Heart left ventricle (tissue), 16 donors: ENCODE data around the gene OTOGL. TPM values are rescaled to one million over a fixed set of nuclear protein-coding genes. Genes with fewer than 3 reads are reported as not detected.

ENCODE experiments used
- ATAC-seq, 4 donors: fragments of 200-7000 bp; cut with Tn5 transposase; one replicate each; pipeline ENCODE4 v1.9.1; 2020 to 2022; ENCODE audit warnings: moderate library complexity in 4 of 4, mild to moderate bottlenecking in 3 of 4, moderate number of reproducible peaks in 1 of 4
- DNase-seq, 5 donors: peaks; one replicate each; pipeline ENCODE4 v3.0.0-alpha.2; 2020
- H3K27ac ChIP-seq, 12 donors: fragments of 200-600 bp; sonication (generic) in 4 of 12; one replicate each; pipeline versions ENCODE4 v1.5.0 to v1.8.0; 2016 to 2022; ENCODE audit warnings: mild to moderate bottlenecking in 2 of 12
- H3K27me3 ChIP-seq, 9 donors: fragments of 200-600 bp; sonication (generic) in 2 of 9; one replicate each; pipeline versions ENCODE4 v1.5.1 to v1.8.0; 2016 to 2022; ENCODE audit warnings: mild to moderate bottlenecking in 3 of 9
- H3K36me3 ChIP-seq, 9 donors: fragments of 200-600 bp; sonication (generic) in 2 of 9; one replicate each; pipeline versions ENCODE4 v1.5.0 to v1.8.0; 2018 to 2022; ENCODE audit warnings: mild to moderate bottlenecking in 2 of 9
- H3K4me1 ChIP-seq, 12 donors: fragments of 200-600 bp; sonication (generic) in 4 of 12; one replicate each; pipeline versions ENCODE4 v1.5.0 to v1.8.0; 2016 to 2022; ENCODE audit warnings: mild to moderate bottlenecking in 3 of 12
- H3K4me3 ChIP-seq, 12 donors: fragments of 200-600 bp; sonication (generic) in 4 of 12; one replicate each; pipeline versions ENCODE4 v1.5.0 to v1.8.0; 2017 to 2022; ENCODE audit warnings: mild to moderate bottlenecking in 9 of 12, moderate library complexity in 4 of 12
- H3K9me3 ChIP-seq, 12 donors: fragments of 200-600 bp; sonication (generic) in 4 of 12; one replicate each; pipeline versions ENCODE4 v1.5.0 to v1.8.0; 2016 to 2022; ENCODE audit warnings: mild to moderate bottlenecking in 1 of 12
- POLR2A ChIP-seq, 2 donors: fragments of 450-650 bp; IDR thresholded peaks; one replicate each; pipeline ENCODE4 v1.6.1; 2017; ENCODE audit warnings: antibody characterized with exemption in 2 of 2, mild to moderate bottlenecking in 2 of 2, moderate library complexity in 2 of 2
- WGBS, 4 donors: extraction: QIAGEN DNeasy Blood & Tissue Kit in 2 of 4; methylation state at CpG; one replicate each; pipeline versions ENCODE4 v1.1.5 to v1.1.7; 2013 to 2018; 5-methylcytosine and 5-hydroxymethylcytosine counted together
- intact Hi-C, 10 donors: fragments of 100-400 bp; cut with DNase I; formaldehyde crosslinking; loops; one replicate each; pipeline versions ENCODE4 v1.11.1 to v1.14.2; 2022
- polyA plus RNA-seq, 2 donors: library from polyadenylated mRNA; stranded (reverse); fragments of 200-250 nt; gene quantifications; one replicate each; pipeline ENCODE4 v1.2.3, GENCODE V29; 2013
- total RNA-seq, 9 donors: library from RNA; depleted of rRNA in 2 of 9; stranded (reverse); fragments of >200 nt in 2 of 9; fragmentation: NEBNext Ultra II Directional in 3 of 9; extraction: Animal tissue kit (Norgen Biotek cat#: 25700) in 3 of 9; gene quantifications; one replicate each; pipeline versions ENCODE4 v1.1.0 to v1.2.4, GENCODE V29; 2016 to 2023
- TF ChIP-seq, protein P1 (sequence below), 12 donors: fragments of 200-600 bp; sonication (generic) in 4 of 12; IDR thresholded peaks; one replicate each; pipeline versions ENCODE4 v1.5.0 to v1.8.0; 2018 to 2022; ENCODE audit warnings: antibody characterized with exemption in 12 of 12, mild to moderate bottlenecking in 5 of 12
- donor health status: ischemic (EF 13 %, LVEDD 7.1; RV severe dilation, severe dysfunction).
- donor health status: healthy with polysubstance abuse.
- donor health status: DM: no; HTN: yes; CAD: no.
- donor health status: DM: no; HTN: no; CAD: no.
- donor health status: ischemic (EF 25% LVEDD 6.9; RV normal size, moderate dysfunction).
- donor health status: ischemic (EF 25% LVEDD 5.7; RV mildly dilated, moderate dysfunction).
- donor health status: healthy.
- donor health status: DM: yes; HTN: yes; CAD: no.
- donor health status: ischemic (EF 35%, LVEDD 5.7; RV mildly dilated, moderate dysfunction).
- donor health status: nonischemic (EF 11% LVEDD 7.7; RV severe dilation, severe dysfunction).
- donor health status: DM: yes; HTN: yes; CAD: no.
- donor health status: PGD.
- donor health status: ischemic (EF 29% LVEDD 5.4; RV normal size, mild dysfunction).
- donor health status: nonischemic (EF 23%, LVEDD 6.1; RV moderate dilation, normal function).

Gene OTOGL
- total and polyA plus RNA-seq, 11 donors = 0.05 to 1.3 (median 0.27) TPM

DNA sequence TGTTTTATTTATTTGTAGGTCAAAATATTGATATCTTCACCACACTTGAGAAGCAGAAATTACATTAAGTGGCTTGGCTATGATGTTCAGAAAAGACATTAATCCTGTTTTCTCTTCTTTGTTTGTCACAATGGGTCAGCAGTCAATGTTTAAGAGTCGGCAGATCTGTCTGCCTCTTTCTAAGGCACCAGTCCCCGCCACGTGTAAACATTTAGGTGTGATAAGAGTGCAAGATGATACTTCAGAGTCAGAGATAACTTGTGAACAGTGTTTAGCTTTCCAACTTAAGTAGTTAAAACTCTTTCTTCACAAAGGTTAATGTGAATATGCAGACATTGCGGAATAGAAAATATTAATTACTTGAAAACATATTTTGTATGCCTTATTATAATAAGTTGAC, 160.9 kb downstream of the OTOGL start:
- DNase-seq (no peak), ATAC-seq (no peak)
- Histone ChIP-seq H3K27me3 (no peaks in the 10 kb centered on the region), H3K36me3 (no peaks in the 10 kb centered on the region), H3K4me3 (no peak overlapping the region), H3K9me3 (no peaks in the 10 kb centered on the region), H3K27ac (no peak overlapping the region), H3K4me1 (no peaks in the 10 kb centered on the region)
- intact Hi-C loops = loop anchor here in 1 of 10 donors (10.0 kb wide), 1 partner anchor 855 kb away; no protein-coding TSS in a partner anchor
- WGBS, 4 donors = 61 to 70% (median 67%) methylated on average over 4 of the region's 4 CpGs
- TF ChIP-seq, protein P1, sequence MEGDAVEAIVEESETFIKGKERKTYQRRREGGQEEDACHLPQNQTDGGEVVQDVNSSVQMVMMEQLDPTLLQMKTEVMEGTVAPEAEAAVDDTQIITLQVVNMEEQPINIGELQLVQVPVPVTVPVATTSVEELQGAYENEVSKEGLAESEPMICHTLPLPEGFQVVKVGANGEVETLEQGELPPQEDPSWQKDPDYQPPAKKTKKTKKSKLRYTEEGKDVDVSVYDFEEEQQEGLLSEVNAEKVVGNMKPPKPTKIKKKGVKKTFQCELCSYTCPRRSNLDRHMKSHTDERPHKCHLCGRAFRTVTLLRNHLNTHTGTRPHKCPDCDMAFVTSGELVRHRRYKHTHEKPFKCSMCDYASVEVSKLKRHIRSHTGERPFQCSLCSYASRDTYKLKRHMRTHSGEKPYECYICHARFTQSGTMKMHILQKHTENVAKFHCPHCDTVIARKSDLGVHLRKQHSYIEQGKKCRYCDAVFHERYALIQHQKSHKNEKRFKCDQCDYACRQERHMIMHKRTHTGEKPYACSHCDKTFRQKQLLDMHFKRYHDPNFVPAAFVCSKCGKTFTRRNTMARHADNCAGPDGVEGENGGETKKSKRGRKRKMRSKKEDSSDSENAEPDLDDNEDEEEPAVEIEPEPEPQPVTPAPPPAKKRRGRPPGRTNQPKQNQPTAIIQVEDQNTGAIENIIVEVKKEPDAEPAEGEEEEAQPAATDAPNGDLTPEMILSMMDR (IDR thresholded peaks at IDR 0.05) = no peak
- TF ChIP-seq POLR2A (IDR thresholded peaks at IDR 0.05) = no peak

- ATAC-seq (no peak), DNase-seq (no peak)
- Histone ChIP-seq H3K27ac (no peak overlapping the region), H3K9me3 (no peaks in the 10 kb centered on the region), H3K4me1 (no peaks in the 10 kb centered on the region), H3K4me3 (no peak overlapping the region), H3K27me3 (no peaks in the 10 kb centered on the region), H3K36me3 (no peaks in the 10 kb centered on the region)
- WGBS, 4 donors = 90 to 92% (median 91%) methylated on average over 3 of the region's 3 CpGs
- intact Hi-C loops = loop anchor here in 1 of 10 donors (10.0 kb wide), 1 partner anchor 857 kb away; no protein-coding TSS in a partner anchor
- TF ChIP-seq POLR2A (IDR thresholded peaks at IDR 0.05) = no peak
- TF ChIP-seq, protein P1 (IDR thresholded peaks at IDR 0.05) = no peak
Measured at GRCh38 chr12:80261403-80261802, 162.1 kb downstream of the OTOGL start.

DNA sequence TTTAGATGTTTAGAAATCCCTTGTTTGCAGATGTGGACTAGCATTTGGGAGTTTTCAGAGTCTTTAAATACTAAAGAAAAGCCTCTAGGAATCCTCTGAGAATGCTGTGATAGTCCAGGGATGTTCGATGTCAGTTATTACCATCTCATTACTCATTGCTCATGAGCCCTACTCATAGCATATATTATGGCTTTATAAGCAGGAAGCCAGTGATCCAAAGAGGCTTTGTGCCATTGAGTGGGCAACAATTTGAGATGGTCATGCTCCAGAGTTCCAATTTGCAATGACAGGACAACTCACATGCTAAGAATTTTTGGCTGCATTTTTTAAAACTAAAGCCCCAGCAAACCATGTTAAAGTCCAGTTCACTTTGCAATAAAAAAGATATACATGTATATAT, 163.0 kb downstream of the OTOGL start:
- Histone ChIP-seq H3K9me3 (no peaks in the 10 kb centered on the region), H3K27me3 (no peaks in the 10 kb centered on the region), H3K4me1 (no peaks in the 10 kb centered on the region), H3K36me3 (no peaks in the 10 kb centered on the region), H3K27ac (no peak overlapping the region), H3K4me3 (no peak overlapping the region)
- ATAC-seq (no peak), DNase-seq (no peak)
- TF ChIP-seq POLR2A (IDR thresholded peaks at IDR 0.05) = no peak
- TF ChIP-seq, protein P1 (IDR thresholded peaks at IDR 0.05) = no peak
- WGBS, 4 donors = 84 to 94% (median 88%) methylated on average over 1 of the region's 1 CpG
- intact Hi-C loops = loop anchor here in 1 of 10 donors (10.0 kb wide), 1 partner anchor 858 kb away; no protein-coding TSS in a partner anchor

DNA sequence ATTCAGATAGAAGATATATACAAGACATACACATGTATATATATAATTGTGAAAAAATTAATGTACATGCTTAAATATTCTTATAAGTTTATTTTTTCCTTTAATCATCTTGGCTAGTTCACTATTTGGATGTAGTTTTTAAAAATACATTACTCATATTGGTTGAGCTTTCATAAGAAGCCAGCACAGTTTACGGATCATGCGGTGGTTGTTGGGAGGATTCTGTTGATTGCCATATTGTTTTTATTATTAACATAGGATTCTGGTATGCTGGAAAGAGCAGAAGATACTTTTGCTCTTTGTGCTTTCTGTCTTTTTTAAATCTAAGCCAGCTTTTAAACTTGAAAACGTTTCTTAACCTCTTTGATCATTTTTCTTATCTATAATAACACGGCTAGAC, 163.4 kb downstream of the OTOGL start:
- no peak for TF ChIP-seq POLR2A (IDR thresholded peaks at IDR 0.05)
- TF ChIP-seq, protein P1 (IDR thresholded peaks at IDR 0.05) = no peak
- intact Hi-C loops = loop anchor here in 1 of 10 donors (10.0 kb wide), 1 partner anchor 858 kb away; no protein-coding TSS in a partner anchor
- no peak overlapping the region for H3K4me3 ChIP-seq
- ATAC-seq (no peak), DNase-seq (no peak)
- H3K27ac ChIP-seq = no peak overlapping the region
- H3K4me1 ChIP-seq = no peaks in the 10 kb centered on the region
- 72 to 74% (median 73%) methylated on average over 4 of the region's 4 CpGs for WGBS, 4 donors
- H3K27me3 ChIP-seq = no peaks in the 10 kb centered on the region
- H3K36me3 ChIP-seq = no peaks in the 10 kb centered on the region
- no peaks in the 10 kb centered on the region for H3K9me3 ChIP-seq
